ENCODE measurements around the gene ZNF660. TPM values are rescaled to one million over a fixed set of nuclear protein-coding genes. Genes with fewer than 3 reads are reported as not detected.
"Not testable (repeated sequence)": the region's sequence is repeated elsewhere in the genome, so short reads cannot be mapped to it uniquely, and the experiment has no call there.

ZNF660 gene
- 7.5 TPM for total RNA-seq

GRCh38 chr3:44584646-44585501, at the start of gene ZNF660:
ZNF660 (plus strand) TSS chr3:44584964; CDS start chr3:44594194, 9,230 bp downstream.
- DNase-seq (ENCODE audit: low spot score): peak; percentile 57

- DNase-seq (ENCODE audit: low spot score): no peak
These were observed 49.4 kb upstream of the ZNF660 start for GRCh38 chr3:44535364-44535763.

- not testable (repeated sequence) for DNase-seq (ENCODE audit: low spot score)
These were observed 40.0 kb upstream of the ZNF660 start for GRCh38 chr3:44544811-44545210.

GRCh38 chr3:44554626-44555592, 29.9 kb upstream of the ZNF660 start, which contains the start of gene ZKSCAN7:
ZKSCAN7 (plus strand) TSS chr3:44555193; CDS start chr3:44557048, 1,855 bp downstream.
- peak; percentile 64 for DNase-seq (ENCODE audit: low spot score)

- no peak for DNase-seq (ENCODE audit: low spot score)
These were observed 29.0 kb upstream of the ZNF660 start for GRCh38 chr3:44555723-44556122.

GRCh38 chr3:44557074-44557473, 27.7 kb upstream of the ZNF660 start:
- DNase-seq (ENCODE audit: low spot score): no peak

- no peak for DNase-seq (ENCODE audit: low spot score)
These were observed 23.7 kb upstream of the ZNF660 start for GRCh38 chr3:44561076-44561475.

- no peak for DNase-seq (ENCODE audit: low spot score)
These were observed 22.6 kb upstream of the ZNF660 start for GRCh38 chr3:44562147-44562546.

GRCh38 chr3:44568561-44568960, 16.2 kb upstream of the ZNF660 start:
- no peak for DNase-seq (ENCODE audit: low spot score)

- DNase-seq (ENCODE audit: low spot score): no peak
These were observed 13.7 kb upstream of the ZNF660 start for GRCh38 chr3:44571024-44571423.

- no peak for DNase-seq (ENCODE audit: low spot score)
These were observed 8.2 kb upstream of the ZNF660 start for GRCh38 chr3:44576613-44577012.

GRCh38 chr3:44577354-44577952, 7.3 kb upstream of the ZNF660 start:
- DNase-seq (ENCODE audit: low spot score): not testable (repeated sequence)

GRCh38 chr3:44578316-44578715, 6.4 kb upstream of the ZNF660 start:
- not testable (repeated sequence) for DNase-seq (ENCODE audit: low spot score)

GRCh38 chr3:44578924-44579515, 5.7 kb upstream of the ZNF660 start:
- not testable (repeated sequence) for DNase-seq (ENCODE audit: low spot score)

GRCh38 chr3:44579749-44580148, 5.0 kb upstream of the ZNF660 start:
- DNase-seq (ENCODE audit: low spot score): not testable (repeated sequence)

GRCh38 chr3:44580971-44581370, 3.8 kb upstream of the ZNF660 start:
- DNase-seq (ENCODE audit: low spot score): not testable (repeated sequence)

- DNase-seq (ENCODE audit: low spot score): no peak
These were observed 11.9 kb downstream of the ZNF660 start for GRCh38 chr3:44596621-44597020.

- no peak for DNase-seq (ENCODE audit: low spot score)
These were observed 17.0 kb downstream of the ZNF660 start for GRCh38 chr3:44601749-44602148.

- no peak for DNase-seq (ENCODE audit: low spot score)
These were observed 27.9 kb downstream of the ZNF660 start for GRCh38 chr3:44612678-44613077.

GRCh38 chr3:44624749-44625480, 40.2 kb downstream of the ZNF660 start, which contains the start of gene ZNF197:
ZNF197 (plus strand) TSS chr3:44625036; CDS start chr3:44629155, 4,119 bp downstream.
- peak; percentile 85 for DNase-seq (ENCODE audit: low spot score)

- DNase-seq (ENCODE audit: low spot score): no peak
These were observed 44.0 kb downstream of the ZNF660 start for GRCh38 chr3:44628716-44629115.

All from ureter (tissue), 1 donor.